Activated naive CD4-positive, alpha-beta T cell treated with anti-CD3 and anti-CD28 coated beads, Interleukin-2, amount 10 ng/mL, durations not matched to agents 7 days and 5 days (primary cell): Measurements from ENCODE around the gene RNF141.

Source experiments
- CTCF ChIA-PET: fragments of 350-600 bp; sonication (Branson Sonifier 250); formaldehyde crosslinking; loops from one replicate; lab custom pipeline; 2021; ENCODE audit warnings: antibody characterized with exemption; lab: Charles Lee
- DNase-seq: peaks from one replicate; pipeline ENCODE4 v3.0.0-alpha.2; 2020
- H3K27ac Mint-ChIP-seq: one replicate; pipeline ENCODE4 v1.8.0; 2021; ENCODE audit warnings: mild to moderate bottlenecking, moderate library complexity, mixed read lengths
- H3K27me3 Mint-ChIP-seq: one replicate; pipeline ENCODE4 v1.8.0; 2021; ENCODE audit warnings: mild to moderate bottlenecking, mixed read lengths
- H3K36me3 Mint-ChIP-seq: one replicate; pipeline ENCODE4 v1.8.0; 2021; ENCODE audit warnings: mixed read lengths
- H3K4me1 Mint-ChIP-seq: one replicate; pipeline ENCODE4 v1.8.0; 2021; ENCODE audit warnings: mixed read lengths
- H3K4me3 Mint-ChIP-seq: one replicate; pipeline ENCODE4 v1.8.0; 2021; ENCODE audit warnings: mild to moderate bottlenecking, moderate library complexity, mixed read lengths
- H3K9me3 Mint-ChIP-seq: one replicate; pipeline ENCODE4 v1.8.0; 2021; ENCODE audit warnings: mixed read lengths

RNF141 gene

DNA sequence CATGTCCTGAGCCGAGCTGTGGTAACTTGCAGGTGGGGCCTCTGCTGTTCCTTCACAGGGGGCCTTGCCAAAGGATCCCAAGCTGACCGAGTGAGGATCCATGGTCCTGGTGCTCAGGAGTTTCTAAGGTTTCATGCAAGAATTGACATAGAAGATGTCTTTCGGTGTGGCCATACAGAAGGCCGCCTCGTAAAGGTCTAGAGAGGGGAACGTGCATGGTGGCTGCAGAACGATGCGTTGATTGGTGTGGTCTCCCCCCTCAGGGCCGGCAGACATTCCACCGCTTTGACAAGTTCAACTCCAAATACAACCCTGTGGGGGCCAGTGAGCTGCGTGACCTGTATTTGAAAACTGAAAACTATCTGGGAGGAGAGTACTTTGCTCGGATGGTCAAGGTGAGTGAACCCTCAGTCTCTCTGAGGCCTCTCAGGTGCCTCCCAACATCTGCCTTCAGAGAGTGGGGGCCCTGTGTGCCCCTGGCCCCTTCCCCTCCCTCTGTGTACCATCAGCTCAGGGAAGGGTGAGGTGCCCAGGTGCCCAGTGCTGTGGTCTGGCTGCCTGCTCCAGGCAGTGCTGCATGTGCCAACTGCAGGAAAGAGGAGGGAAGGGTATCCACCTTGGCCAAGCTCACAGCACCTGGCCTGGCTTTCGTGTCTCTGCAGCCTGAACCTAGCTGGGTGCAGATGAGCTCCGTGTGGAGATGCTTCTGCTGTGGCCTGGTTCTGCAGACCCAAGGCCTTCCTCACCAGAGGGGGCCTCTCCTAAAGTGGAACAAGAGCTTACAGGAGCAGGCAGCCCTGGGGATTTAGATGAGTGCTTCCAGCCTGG, 46.1 kb downstream of the RNF141 start:
- Mint-ChIP-seq H3K27ac (no peak overlapping the region), H3K27me3 (no peaks in the 10 kb centered on the region), H3K4me1 (no peaks in the 10 kb centered on the region), H3K36me3 (peaks cover 52% of the 10 kb centered on the region), H3K9me3 (no peaks in the 10 kb centered on the region), H3K4me3 (no peak overlapping the region)
- CTCF ChIA-PET = interaction anchor here (0.8 to 1.0 kb wide), 2 partner anchors 15 to 46 kb away, joined by 4 read pairs; partner anchors contain the start of gene RNF141
- no peak for DNase-seq

DNA sequence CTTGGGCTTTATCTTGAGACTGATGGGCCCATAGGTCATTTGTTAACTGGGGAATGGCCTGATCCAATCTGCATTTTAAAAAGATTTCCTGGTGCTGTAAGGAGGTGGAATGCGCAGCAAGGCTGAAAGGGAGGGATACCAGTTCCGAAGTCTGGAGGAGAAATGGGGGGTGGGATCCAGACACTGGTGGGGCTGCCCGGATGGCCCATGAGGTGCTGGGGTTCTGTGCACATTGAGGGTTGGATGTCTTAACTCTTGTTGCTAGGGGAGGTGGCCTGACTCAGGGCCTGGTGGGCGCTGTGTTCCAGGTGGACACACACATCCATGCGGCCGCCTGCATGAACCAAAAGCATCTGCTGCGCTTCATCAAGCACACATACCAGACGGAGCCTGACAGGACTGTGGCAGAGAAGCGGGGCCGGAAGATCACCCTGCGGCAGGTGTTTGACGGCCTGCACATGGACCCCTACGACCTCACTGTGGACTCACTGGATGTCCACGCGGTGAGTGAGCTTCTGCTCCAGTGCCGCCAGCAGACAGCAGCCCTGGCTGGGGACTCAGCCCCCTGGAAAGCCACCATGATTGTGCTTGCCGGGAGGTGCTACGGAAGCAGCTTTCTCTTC, 47.8 kb downstream of the RNF141 start:
- Mint-ChIP-seq H3K9me3 (no peaks in the 10 kb centered on the region), H3K4me3 (no peak overlapping the region), H3K4me1 (peaks cover 7% of the 10 kb centered on the region), H3K36me3 (peaks cover 52% of the 10 kb centered on the region), H3K27ac (no peak overlapping the region), H3K27me3 (no peaks in the 10 kb centered on the region)
- DNase-seq = no peak
- CTCF ChIA-PET = no interaction called here

DNA sequence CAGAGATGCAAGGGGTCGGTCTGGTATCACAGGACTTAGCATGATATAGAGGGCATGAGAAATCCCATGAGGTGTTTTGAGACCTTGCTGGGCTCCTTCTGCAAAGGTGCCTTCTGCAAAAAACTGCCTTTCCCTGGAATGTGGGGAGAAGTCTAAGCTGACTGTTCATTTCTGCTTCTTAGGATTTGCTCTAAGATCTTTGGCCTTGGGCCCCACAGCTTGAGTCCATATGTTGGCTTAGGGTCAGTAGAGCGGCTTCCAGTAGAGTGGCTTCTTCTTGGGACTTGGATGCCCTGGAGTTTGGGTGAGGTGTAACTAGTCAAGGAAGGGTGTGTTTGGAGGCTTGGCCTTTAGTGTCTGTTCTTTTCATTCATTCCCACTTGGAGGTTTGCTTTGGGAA, 48.9 kb downstream of the RNF141 start:
- Mint-ChIP-seq H3K4me3 (no peak overlapping the region), H3K27ac (no peak overlapping the region), H3K36me3 (peaks cover 52% of the 10 kb centered on the region), H3K9me3 (no peaks in the 10 kb centered on the region), H3K4me1 (peaks cover 11% of the 10 kb centered on the region), H3K27me3 (no peaks in the 10 kb centered on the region)
- no peak for DNase-seq
- CTCF ChIA-PET = no interaction called here

DNA sequence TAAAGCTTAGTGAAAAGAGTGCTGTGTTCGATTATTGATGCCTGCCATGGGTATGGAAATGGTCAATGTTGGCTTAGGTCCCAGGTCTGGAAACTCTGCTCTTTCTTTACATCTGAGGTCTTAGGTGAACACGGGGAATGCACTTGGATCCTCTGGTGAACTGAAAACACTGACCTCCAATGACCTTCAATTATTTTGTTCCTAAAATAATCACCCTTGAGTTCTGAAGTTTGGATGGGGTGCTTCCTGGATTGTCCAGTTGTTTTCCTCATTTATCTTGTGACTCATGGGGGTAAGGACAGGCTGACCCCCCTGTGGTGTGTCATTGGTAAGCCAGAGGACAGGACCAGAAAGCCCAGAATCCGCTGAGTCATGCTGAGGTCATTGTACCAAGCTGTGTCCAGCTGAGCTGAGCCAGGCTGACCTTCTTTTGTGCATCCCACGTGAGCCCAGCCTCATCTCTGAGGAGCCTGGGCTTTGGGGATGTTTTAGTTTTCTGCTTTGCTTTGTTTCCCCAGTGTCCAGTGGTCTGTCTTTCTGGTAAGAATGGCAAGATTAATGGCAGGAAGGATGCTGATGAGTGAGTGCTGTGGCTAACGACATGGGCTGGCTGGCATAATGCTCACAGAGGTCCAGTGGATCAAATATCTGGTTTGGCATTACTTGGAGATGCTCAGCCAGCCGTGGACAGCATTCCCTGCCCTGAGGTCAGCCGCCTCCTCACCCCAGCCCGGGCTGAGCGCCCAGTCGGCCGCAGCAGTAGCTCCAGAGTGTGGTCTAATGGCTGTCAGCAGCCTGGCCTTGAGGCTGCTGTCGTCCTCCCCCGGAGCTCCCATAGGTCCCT, 50.4 kb downstream of the RNF141 start:
- H3K4me3 Mint-ChIP-seq = no peak overlapping the region
- no peaks in the 10 kb centered on the region for H3K9me3 Mint-ChIP-seq
- H3K27me3 Mint-ChIP-seq = no peaks in the 10 kb centered on the region
- DNase-seq = no peak
- CTCF ChIA-PET = no interaction called here
- no peak overlapping the region for H3K27ac Mint-ChIP-seq
- H3K36me3 Mint-ChIP-seq = peaks cover 52% of the 10 kb centered on the region
- H3K4me1 Mint-ChIP-seq = peaks cover 11% of the 10 kb centered on the region

DNA sequence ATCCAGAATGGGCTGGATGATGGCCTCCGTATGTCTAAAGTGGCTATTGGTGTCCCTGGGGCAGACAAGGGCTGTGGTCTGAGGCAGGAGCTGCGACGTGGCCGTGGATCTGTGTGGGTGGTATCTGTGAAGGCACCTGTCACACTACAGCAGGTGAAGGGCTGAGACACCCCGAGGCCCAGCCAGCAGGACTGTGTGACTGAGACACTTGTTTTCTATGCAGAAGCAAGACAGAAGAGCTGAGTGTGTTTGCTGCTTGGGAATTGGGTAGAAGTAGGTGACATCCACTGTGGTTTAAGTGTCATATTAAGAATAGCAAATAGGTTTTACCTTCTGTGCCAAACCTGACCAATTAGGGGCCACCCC, 51.0 kb downstream of the RNF141 start:
- peaks cover 11% of the 10 kb centered on the region for H3K4me1 Mint-ChIP-seq
- no peak overlapping the region for H3K4me3 Mint-ChIP-seq
- H3K36me3 Mint-ChIP-seq = peaks cover 52% of the 10 kb centered on the region
- CTCF ChIA-PET = no interaction called here
- H3K9me3 Mint-ChIP-seq = no peaks in the 10 kb centered on the region
- no peaks in the 10 kb centered on the region for H3K27me3 Mint-ChIP-seq
- peak overlapping the region; percentile 64 for H3K27ac Mint-ChIP-seq
- no peak for DNase-seq

DNA sequence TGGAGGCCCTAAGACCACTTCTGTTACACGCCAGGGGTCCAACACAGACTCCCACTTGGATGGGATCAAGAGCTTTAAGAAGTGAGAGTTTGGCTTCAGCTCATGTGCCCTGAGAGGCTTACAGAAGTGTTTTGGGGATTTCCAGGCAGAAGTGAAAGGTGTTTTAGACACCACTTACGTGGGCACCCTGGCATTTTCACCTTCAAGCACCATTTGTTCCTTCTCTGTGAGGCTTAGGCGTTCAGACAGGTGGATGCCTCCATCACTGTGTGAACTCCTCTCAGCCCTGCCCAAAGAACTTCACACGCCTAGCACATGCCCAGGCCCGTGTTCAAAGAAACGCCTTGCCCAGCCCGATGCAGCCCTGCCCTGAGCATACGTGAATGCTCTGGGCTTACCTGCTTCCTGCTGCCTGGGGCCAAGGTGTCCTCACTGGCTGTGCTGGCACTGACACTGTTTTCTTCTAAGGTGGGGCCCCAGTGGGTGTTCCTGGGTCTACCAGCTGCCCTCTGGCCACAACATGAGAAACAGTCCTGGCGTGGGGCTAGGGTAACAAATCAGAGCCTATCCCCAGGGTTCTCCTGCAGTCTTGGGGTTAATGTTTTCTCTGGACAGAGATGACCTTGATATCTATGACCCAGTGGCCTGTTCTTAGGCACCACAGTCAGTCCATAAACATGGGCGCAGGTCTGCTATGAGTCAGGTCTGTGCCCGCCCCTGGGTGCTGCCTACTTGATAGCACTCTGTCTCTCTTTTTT, 51.9 kb downstream of the RNF141 start:
- Mint-ChIP-seq H3K4me3 (no peak overlapping the region), H3K27me3 (no peaks in the 10 kb centered on the region), H3K9me3 (no peaks in the 10 kb centered on the region), H3K36me3 (peaks cover 52% of the 10 kb centered on the region), H3K4me1 (peaks cover 11% of the 10 kb centered on the region), H3K27ac (no peak overlapping the region)
- no peak for DNase-seq
- CTCF ChIA-PET = interaction anchor here (1.2 to 1.5 kb wide), 3 partner anchors 9 to 52 kb away, joined by 3 to 5 read pairs (median 5); partner anchors contain the start of gene RNF141

DNA sequence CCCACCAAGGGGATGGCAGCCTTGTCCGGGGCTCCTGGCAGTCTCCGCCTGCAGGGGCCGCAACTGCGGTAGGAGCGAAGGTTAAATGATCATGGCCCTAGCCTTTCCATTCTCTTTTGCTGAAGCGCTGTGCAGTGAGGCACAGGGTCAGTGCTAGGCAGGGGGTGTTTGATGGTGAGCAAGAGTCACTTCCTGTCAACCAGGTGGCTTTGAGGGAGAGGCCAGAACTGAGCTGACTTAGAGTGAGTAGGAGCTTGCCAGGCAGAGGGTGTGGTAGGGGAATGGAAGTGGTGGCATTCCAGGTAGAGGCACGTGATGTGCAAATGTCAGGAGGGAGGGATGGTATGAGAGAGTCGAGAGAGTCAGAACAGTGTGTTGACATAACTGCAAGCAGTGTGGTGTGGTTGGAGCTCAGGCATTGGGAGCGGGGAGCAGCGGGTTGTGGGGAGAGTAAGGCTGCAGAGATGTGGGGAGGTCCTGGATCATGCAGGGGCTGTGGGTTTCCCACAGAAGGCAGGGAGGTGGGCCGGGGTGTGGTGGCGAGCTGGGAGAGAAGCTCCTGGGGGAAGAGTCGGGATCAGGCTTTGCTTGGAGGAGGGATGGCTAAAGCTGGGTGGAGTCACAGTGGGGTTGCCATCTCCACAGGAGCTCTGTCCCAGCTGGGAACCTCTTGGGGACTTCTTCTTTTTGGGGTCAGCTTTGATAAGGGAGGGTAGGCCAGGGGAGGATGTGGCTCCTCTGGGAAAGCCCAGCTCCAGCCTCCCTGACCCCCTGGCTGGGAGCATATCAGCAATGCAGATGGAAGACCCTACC, 52.7 kb downstream of the RNF141 start:
- H3K4me1 Mint-ChIP-seq = peaks cover 11% of the 10 kb centered on the region
- H3K36me3 Mint-ChIP-seq = peaks cover 49% of the 10 kb centered on the region
- peak overlapping the region; percentile 2 for H3K27ac Mint-ChIP-seq
- CTCF ChIA-PET = interaction anchor here (1.2 to 1.5 kb wide), 3 partner anchors 8 to 53 kb away, joined by 3 to 5 read pairs (median 5); partner anchors contain the start of gene RNF141
- no peak for DNase-seq
- H3K4me3 Mint-ChIP-seq = no peak overlapping the region
- H3K9me3 Mint-ChIP-seq = no peaks in the 10 kb centered on the region
- no peaks in the 10 kb centered on the region for H3K27me3 Mint-ChIP-seq

DNA sequence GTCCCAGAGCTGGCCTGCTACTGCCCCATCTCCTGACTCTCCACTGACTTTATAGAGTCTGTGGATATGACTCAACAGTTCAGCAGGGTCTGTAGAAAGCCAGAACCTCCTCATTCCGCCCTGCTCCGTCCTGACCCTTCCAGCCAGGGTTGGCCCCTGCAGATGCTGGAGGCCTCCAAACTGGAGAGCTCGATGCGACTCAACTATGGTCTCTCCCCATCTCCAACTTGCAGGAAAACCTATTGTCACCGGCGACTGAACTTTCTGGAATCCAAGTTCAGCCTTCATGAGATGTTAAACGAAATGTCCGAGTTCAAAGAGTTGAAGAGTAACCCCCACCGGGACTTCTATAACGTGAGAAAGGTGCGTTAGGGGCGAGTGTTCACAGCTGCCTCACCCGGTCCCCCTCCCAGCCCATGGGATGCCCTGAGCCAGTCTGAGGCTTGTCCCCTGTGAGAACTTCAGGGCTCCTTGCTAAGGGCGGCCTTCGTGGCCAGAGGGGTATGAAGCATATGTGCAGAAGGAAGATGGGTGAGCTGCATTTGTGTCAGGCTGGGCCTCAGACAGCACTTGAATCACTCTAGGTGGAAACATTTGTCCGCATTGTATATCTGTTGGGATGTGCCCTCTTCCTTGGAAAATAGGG, 53.9 kb downstream of the RNF141 start:
- H3K36me3 Mint-ChIP-seq = peaks cover 44% of the 10 kb centered on the region
- CTCF ChIA-PET = no interaction called here
- peaks cover 11% of the 10 kb centered on the region for H3K4me1 Mint-ChIP-seq
- no peaks in the 10 kb centered on the region for H3K27me3 Mint-ChIP-seq
- H3K9me3 Mint-ChIP-seq = no peaks in the 10 kb centered on the region
- DNase-seq = no peak
- no peak overlapping the region for H3K4me3 Mint-ChIP-seq
- no peak overlapping the region for H3K27ac Mint-ChIP-seq

DNA sequence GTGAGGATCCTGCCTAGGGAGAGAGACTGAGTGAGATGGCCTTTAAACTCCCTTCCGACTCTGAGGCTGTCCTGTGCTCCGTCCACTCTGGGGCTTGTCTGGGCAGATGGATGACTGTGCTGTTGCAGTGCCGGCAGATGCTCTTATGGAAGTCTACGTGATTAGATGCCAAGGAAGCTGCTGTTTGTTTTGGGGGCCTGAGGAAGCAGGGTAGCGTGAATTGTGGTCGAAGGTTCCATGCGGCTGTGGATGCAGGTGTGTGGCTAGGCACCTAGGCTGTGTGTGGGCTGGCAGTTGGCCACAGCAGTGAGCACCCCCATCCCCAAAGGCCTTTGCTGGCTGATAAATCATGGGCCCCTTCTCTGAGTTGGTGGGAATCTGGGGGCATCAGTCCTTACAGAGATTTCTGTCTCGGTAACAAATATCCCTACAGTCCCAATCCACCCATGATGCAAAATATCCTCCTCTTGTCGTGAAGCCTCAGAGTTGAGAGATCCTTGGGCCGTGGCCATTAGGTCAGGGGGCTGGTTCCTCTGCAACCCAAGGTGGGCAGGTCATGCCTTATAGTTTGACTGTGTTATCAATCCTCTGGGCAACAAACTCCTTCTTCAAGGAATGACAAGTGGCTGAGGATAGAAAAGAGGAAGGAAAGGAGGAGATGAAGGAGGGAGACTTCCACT, 54.7 kb downstream of the RNF141 start:
- DNase-seq = no peak
- no peak overlapping the region for H3K27ac Mint-ChIP-seq

DNA sequence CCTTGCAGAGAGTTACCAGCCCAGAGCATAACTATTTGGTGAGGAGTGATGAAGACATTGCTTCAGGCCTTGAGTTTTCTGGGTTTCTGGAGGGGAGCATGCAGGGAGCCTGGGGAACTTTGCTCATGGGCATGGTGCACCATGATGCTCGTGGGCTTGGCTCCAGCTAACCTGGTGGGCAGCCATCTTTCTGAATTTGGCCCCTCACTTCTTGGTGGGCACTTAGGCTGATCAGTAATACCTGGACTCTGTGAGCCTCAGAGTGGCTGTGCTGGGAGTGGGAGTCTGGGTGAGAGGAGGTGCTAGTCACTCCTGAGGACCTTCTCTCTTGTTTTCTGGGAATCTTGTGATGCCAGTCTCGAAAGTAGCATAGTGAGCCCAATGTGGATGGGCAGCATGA, 55.3 kb downstream of the RNF141 start:
- H3K27ac Mint-ChIP-seq = no peak overlapping the region
- H3K36me3 Mint-ChIP-seq = peaks cover 45% of the 10 kb centered on the region
- peaks cover 11% of the 10 kb centered on the region for H3K4me1 Mint-ChIP-seq
- H3K9me3 Mint-ChIP-seq = no peaks in the 10 kb centered on the region
- CTCF ChIA-PET = no interaction called here
- no peak overlapping the region for H3K4me3 Mint-ChIP-seq
- H3K27me3 Mint-ChIP-seq = no peaks in the 10 kb centered on the region
- DNase-seq = no peak

More for the DNA sequence above, 54.7 kb downstream of the RNF141 start:
- no peaks in the 10 kb centered on the region for H3K9me3 Mint-ChIP-seq
- H3K4me3 Mint-ChIP-seq = no peak overlapping the region
- peaks cover 11% of the 10 kb centered on the region for H3K4me1 Mint-ChIP-seq
- no peaks in the 10 kb centered on the region for H3K27me3 Mint-ChIP-seq
- H3K36me3 Mint-ChIP-seq = peaks cover 39% of the 10 kb centered on the region
- CTCF ChIA-PET = no interaction called here

DNA sequence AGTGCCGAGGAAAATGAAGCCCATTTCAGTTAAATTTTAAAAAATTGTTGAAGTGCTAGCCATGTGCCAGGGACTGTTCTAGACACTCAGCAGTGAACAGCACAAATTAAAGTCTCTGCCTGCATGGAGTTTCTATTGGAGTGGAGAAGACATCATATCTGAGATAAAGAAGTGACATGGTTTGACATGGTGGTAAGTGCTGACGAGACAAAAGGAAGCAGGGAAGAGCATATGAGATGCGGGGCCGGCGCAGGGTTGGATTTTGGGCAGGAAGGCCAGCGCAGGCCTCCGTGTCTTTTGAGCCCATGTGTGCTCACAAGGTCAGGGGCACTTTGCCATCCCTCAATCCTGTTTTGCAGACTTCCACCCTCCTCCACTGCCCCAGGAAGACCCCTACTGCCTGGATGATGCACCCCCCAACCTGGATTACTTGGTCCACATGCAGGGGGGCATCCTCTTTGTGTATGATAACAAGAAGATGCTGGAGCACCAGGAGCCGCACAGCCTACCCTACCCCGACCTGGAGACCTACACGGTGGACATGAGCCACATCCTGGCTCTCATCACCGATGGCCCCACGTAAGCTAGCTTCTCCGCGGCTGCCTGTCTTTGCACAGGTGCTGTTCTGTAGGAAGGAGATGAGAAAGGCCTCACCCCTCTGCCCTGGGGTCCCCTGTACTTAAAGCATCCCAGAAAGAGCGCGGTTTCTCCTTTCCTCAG, 56.4 kb downstream of the RNF141 start:
- no peak overlapping the region for H3K27ac Mint-ChIP-seq
- no peaks in the 10 kb centered on the region for H3K9me3 Mint-ChIP-seq
- peaks cover 11% of the 10 kb centered on the region for H3K4me1 Mint-ChIP-seq
- CTCF ChIA-PET = no interaction called here
- peaks cover 41% of the 10 kb centered on the region for H3K36me3 Mint-ChIP-seq
- no peaks in the 10 kb centered on the region for H3K27me3 Mint-ChIP-seq
- no peak overlapping the region for H3K4me3 Mint-ChIP-seq
- DNase-seq = no peak

DNA sequence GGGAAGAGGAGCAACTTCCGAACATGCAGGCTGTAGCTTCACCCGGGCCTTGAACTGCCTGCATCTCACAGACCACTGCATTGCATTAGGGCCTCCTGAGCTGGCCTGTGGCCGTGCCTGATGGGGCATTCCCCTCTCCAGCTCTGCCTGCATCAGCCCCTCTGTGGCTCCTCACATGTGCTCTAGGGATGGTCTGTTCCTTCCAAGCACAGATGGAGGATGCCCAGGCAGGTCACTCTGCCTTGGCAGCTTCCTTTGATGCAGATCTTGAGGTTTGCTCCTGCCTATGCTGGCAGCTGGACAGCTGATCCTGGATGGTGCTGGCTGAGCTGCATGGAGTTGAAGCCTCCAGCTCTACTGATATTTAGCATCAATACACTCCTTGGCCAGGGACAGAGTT, 57.4 kb downstream of the RNF141 start:
- H3K4me1 Mint-ChIP-seq = peaks cover 8% of the 10 kb centered on the region
- H3K27ac Mint-ChIP-seq = no peak overlapping the region

More for the DNA sequence above, 57.4 kb downstream of the RNF141 start:
- H3K9me3 Mint-ChIP-seq = no peaks in the 10 kb centered on the region
- no peak overlapping the region for H3K4me3 Mint-ChIP-seq
- CTCF ChIA-PET = no interaction called here
- H3K27me3 Mint-ChIP-seq = no peaks in the 10 kb centered on the region
- peaks cover 40% of the 10 kb centered on the region for H3K36me3 Mint-ChIP-seq
- no peak for DNase-seq
